Gastroesophageal sphincter (tissue), 3 donors: Measurements from ENCODE around the gene NAIF1.

ENCODE experiments used
- EP300 ChIP-seq: sonication (generic); formaldehyde crosslinking; IDR thresholded peaks from one replicate; pipeline ENCODE4 v1.6.1; 2017; ENCODE audit warnings: antibody characterized with exemption, mild to moderate bottlenecking
- POLR2A ChIP-seq, 2 donors: fragments of 450-650 bp; IDR thresholded peaks; one replicate each; pipeline ENCODE4 v1.6.1; 2017; ENCODE audit warnings: antibody characterized with exemption in 2 of 2, mild to moderate bottlenecking in 2 of 2, moderate library complexity in 1 of 2
- POLR2AphosphoS5 ChIP-seq: sonication (generic); formaldehyde crosslinking; IDR thresholded peaks from one replicate; pipeline ENCODE4 v1.6.1; 2017; ENCODE audit warnings: antibody characterized with exemption
- TF ChIP-seq, protein P1 (sequence below), 4 experiments: fragments of 200-600 bp in 2 of 4; fragments of 450-650 bp in 2 of 4; sonication (generic) in 1 of 4; IDR thresholded peaks; one replicate each; pipeline ENCODE4 v1.5.1; 2017 to 2019; ENCODE audit warnings: antibody characterized with exemption in 4 of 4, mild to moderate bottlenecking in 2 of 4, moderate library complexity in 2 of 4

DNA sequence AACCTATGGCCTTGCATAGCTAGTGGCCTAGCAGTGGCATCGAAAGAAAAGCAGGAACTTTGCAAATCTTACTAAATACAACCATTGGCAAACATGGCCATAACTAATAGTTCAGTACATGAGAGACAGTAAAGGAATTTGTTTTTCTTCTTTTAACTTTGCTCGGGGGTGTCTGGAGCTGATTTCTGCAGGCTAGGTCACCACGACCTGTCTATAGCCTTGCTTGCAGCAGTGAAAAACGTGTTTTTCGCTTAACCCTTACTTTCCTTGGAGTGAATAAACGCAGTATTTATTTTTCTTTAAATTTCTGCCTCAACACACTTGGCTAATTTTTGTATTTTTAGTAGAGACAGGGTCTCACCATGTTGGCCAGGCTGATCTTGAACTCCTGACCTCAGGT is 19.9 kb downstream of the NAIF1 start:
- TF ChIP-seq, protein P1, sequence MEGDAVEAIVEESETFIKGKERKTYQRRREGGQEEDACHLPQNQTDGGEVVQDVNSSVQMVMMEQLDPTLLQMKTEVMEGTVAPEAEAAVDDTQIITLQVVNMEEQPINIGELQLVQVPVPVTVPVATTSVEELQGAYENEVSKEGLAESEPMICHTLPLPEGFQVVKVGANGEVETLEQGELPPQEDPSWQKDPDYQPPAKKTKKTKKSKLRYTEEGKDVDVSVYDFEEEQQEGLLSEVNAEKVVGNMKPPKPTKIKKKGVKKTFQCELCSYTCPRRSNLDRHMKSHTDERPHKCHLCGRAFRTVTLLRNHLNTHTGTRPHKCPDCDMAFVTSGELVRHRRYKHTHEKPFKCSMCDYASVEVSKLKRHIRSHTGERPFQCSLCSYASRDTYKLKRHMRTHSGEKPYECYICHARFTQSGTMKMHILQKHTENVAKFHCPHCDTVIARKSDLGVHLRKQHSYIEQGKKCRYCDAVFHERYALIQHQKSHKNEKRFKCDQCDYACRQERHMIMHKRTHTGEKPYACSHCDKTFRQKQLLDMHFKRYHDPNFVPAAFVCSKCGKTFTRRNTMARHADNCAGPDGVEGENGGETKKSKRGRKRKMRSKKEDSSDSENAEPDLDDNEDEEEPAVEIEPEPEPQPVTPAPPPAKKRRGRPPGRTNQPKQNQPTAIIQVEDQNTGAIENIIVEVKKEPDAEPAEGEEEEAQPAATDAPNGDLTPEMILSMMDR (IDR thresholded peaks at IDR 0.05): no peak
- TF ChIP-seq POLR2A (IDR thresholded peaks at IDR 0.05): no peak
- no peak for TF ChIP-seq POLR2AphosphoS5
- TF ChIP-seq EP300: no peak
